ENCODE measurements around the gene CDH4.
"Not testable (repeated sequence)": the region's sequence is repeated elsewhere in the genome, so short reads cannot be mapped to it uniquely, and the experiment has no call there.

CDH4 gene

GRCh38 chr20:61932199-61932592 lies 680.1 kb downstream of the CDH4 start:
- no peak for DNase-seq

GRCh38 chr20:61932711-61933480 lies 680.8 kb downstream of the CDH4 start:
- no peak for DNase-seq

GRCh38 chr20:61933481-61933950 lies 681.5 kb downstream of the CDH4 start:
- no peak for DNase-seq

- DNase-seq: no peak
Observed at GRCh38 chr20:61933951-61934715, 682.1 kb downstream of the CDH4 start.

- no peak for DNase-seq
Observed at GRCh38 chr20:61934716-61935530, 682.9 kb downstream of the CDH4 start.

GRCh38 chr20:61935926-61936700 lies 684.1 kb downstream of the CDH4 start:
- DNase-seq: no peak

GRCh38 chr20:61936701-61937131 lies 684.7 kb downstream of the CDH4 start:
- DNase-seq: no peak

GRCh38 chr20:61937146-61937962 lies 685.3 kb downstream of the CDH4 start:
- no peak for DNase-seq

GRCh38 chr20:61937963-61938838 lies 686.1 kb downstream of the CDH4 start:
- DNase-seq: no peak

GRCh38 chr20:61938839-61939690 lies 687.0 kb downstream of the CDH4 start:
- DNase-seq: no peak

- DNase-seq: no peak
Observed at GRCh38 chr20:61939691-61940360, 687.8 kb downstream of the CDH4 start.

- DNase-seq: no peak
Observed at GRCh38 chr20:61940491-61940890, 688.4 kb downstream of the CDH4 start.

GRCh38 chr20:61940976-61941720 lies 689.1 kb downstream of the CDH4 start:
- DNase-seq: no peak

- DNase-seq: no peak
Observed at GRCh38 chr20:61941721-61942405, 689.8 kb downstream of the CDH4 start.

GRCh38 chr20:61942526-61942925 lies 690.5 kb downstream of the CDH4 start:
- no peak for DNase-seq

GRCh38 chr20:61944967-61945366 lies 692.9 kb downstream of the CDH4 start:
- not testable (repeated sequence) for DNase-seq

- DNase-seq: not testable (repeated sequence)
Observed at GRCh38 chr20:61945495-61945894, 693.4 kb downstream of the CDH4 start.

Data from hematopoietic multipotent progenitor cell treated with erythropoietin and hydrocortisone succinate and interleukin-3 and kit ligand, for 6 days (in vitro differentiated cells).